Activated CD4-positive, alpha-beta T cell treated with anti-CD3 and anti-CD28 coated beads, Interleukin-2, amount 10 ng/mL, durations not matched to agents 7 days and 5 days (primary cell): ENCODE data around the gene TSHZ1. TPM values are rescaled to one million over a fixed set of nuclear protein-coding genes. Genes with fewer than 3 reads are reported as not detected.

Source experiments
- CTCF ChIA-PET: fragments of 350-600 bp; sonication (Branson Sonifier 250); formaldehyde crosslinking; loops from one replicate; lab custom pipeline; 2021; ENCODE audit warnings: antibody characterized with exemption; lab: Charles Lee
- POLR2A ChIA-PET: fragments of 350-600 bp; sonication (Branson Sonifier 250); formaldehyde crosslinking; loops from one replicate; lab custom pipeline; 2021; ENCODE audit warnings: antibody characterized with exemption; lab: Charles Lee
- DNase-seq: peaks from one replicate; pipeline ENCODE4 v3.0.0-alpha.2; 2020
- H3K27ac Mint-ChIP-seq: one replicate; pipeline ENCODE4 v1.8.0; 2021; ENCODE audit warnings: mild to moderate bottlenecking, moderate library complexity, mixed read lengths
- H3K27me3 Mint-ChIP-seq: one replicate; pipeline ENCODE4 v1.8.0; 2021; ENCODE audit warnings: mixed read lengths
- H3K36me3 Mint-ChIP-seq: one replicate; pipeline ENCODE4 v1.8.0; 2021; ENCODE audit warnings: low read depth, mixed read lengths
- H3K4me1 Mint-ChIP-seq: one replicate; pipeline ENCODE4 v1.8.0; 2021; ENCODE audit warnings: mixed read lengths
- H3K4me3 Mint-ChIP-seq: one replicate; pipeline ENCODE4 v1.8.0; 2021; ENCODE audit warnings: mild to moderate bottlenecking, moderate library complexity, mixed read lengths
- H3K9me3 Mint-ChIP-seq: one replicate; pipeline ENCODE4 v1.8.0; 2021; ENCODE audit warnings: mixed read lengths
- total RNA-seq, 2 experiments: library from RNA; stranded (reverse); gene quantifications; one replicate each; pipeline ENCODE4 v1.2.3, GENCODE V29; 2021

The TSHZ1 gene
- total RNA-seq, 2 experiments from 2014 or later: 22.0 to 23.6 TPM

DNA sequence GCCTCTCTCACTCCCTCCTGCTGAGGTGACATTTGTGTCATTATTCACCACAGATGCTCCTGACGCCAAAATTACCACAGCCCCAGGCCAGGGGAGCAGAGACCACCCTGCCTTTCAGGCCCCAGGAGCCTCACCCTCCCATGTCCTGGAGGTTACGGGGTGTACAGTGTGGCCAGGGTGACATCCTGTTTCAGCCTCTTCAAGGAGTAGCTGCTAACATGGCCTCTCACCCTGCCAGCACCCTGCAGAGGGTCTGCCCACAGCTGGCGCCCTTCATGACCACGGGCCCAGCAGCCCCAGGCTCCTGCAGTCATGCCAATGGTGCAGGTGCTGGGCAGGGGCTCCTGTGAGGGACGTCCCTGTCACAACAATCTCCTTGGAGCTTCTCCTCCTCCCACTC is 124.3 kb downstream of the TSHZ1 start:
- no peaks in the 10 kb centered on the region for H3K27me3 Mint-ChIP-seq
- no peaks in the 10 kb centered on the region for H3K4me1 Mint-ChIP-seq
- ChIA-PET CTCF (no interaction called here), POLR2A (no interaction called here)
- no peak overlapping the region for H3K4me3 Mint-ChIP-seq
- H3K9me3 Mint-ChIP-seq: no peaks in the 10 kb centered on the region
- DNase-seq: no peak
- no peaks in the 10 kb centered on the region for H3K36me3 Mint-ChIP-seq
- no peak overlapping the region for H3K27ac Mint-ChIP-seq

DNA sequence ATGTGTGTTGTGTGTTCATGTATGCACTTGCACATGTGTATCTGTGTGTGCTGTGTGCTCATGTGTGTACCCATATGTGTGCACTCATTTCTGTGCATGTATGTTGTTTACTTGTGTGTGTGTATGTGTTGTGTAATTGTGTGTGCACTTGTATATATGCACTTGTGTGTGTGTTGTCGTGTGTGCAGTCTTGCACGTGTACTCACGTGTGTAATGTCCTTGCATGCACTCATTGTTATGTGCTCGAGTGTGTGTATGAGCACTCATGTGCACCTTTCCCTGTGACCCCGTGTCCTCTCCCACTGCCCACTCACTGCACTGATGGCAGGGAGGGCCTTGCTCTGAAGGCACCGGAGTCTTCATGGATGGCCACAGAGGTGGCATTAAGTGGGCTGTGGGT is 124.9 kb downstream of the TSHZ1 start:
- no peak for DNase-seq
- Mint-ChIP-seq H3K4me1 (no peaks in the 10 kb centered on the region), H3K36me3 (no peaks in the 10 kb centered on the region), H3K27me3 (no peaks in the 10 kb centered on the region), H3K27ac (no peak overlapping the region), H3K9me3 (no peaks in the 10 kb centered on the region), H3K4me3 (no peak overlapping the region)
- POLR2A ChIA-PET: no interaction called here
- CTCF ChIA-PET: no interaction called here

DNA sequence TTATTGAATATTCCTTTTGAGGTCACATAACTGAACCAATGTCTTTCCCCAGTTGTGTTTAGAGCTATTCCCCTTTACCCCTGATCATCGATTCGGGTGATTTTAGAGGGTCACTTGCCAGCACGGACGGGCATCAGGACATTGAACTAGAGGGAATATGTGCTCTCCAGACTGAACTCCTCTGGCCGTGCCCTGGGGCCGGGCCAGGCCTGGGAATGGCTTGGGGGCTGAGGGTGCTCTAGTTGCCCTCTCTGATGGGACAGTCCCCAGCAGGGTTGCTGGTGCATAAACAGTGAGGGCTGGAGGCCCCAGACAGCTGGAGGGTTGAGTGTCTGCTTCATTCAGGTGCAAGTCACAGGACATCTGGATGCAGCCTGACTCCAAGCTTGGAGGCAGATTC is 126.2 kb downstream of the TSHZ1 start:
- no peak for DNase-seq
- H3K36me3 Mint-ChIP-seq: no peaks in the 10 kb centered on the region
- no peaks in the 10 kb centered on the region for H3K27me3 Mint-ChIP-seq
- H3K4me3 Mint-ChIP-seq: no peak overlapping the region
- ChIA-PET POLR2A (no interaction called here), CTCF (no interaction called here)
- no peaks in the 10 kb centered on the region for H3K9me3 Mint-ChIP-seq
- no peaks in the 10 kb centered on the region for H3K4me1 Mint-ChIP-seq
- no peak overlapping the region for H3K27ac Mint-ChIP-seq

DNA sequence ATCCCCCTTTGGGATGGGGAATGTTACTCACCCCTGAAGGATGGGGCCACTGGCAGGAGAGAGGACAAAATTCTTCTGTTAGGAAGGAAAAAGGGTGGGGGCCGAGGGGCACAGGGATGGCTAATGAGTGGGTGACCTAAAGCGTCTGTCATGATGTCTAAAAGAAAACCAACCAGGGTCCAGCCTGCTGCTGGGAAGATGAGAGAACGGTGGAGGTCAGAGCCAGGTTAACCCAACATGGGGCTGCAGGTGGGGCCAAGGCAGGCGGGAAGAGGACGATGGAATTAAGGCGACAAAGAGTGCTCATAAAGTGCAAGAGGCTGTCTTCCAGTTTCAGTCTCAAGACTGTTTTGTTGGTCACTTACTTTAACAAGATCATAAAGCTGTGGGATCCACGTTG is 126.8 kb downstream of the TSHZ1 start:
- H3K27me3 Mint-ChIP-seq: no peaks in the 10 kb centered on the region
- H3K4me1 Mint-ChIP-seq: no peaks in the 10 kb centered on the region
- H3K27ac Mint-ChIP-seq: no peak overlapping the region
- ChIA-PET CTCF (no interaction called here), POLR2A (no interaction called here)
- DNase-seq: no peak
- no peaks in the 10 kb centered on the region for H3K9me3 Mint-ChIP-seq
- H3K36me3 Mint-ChIP-seq: no peaks in the 10 kb centered on the region
- H3K4me3 Mint-ChIP-seq: no peak overlapping the region

DNA sequence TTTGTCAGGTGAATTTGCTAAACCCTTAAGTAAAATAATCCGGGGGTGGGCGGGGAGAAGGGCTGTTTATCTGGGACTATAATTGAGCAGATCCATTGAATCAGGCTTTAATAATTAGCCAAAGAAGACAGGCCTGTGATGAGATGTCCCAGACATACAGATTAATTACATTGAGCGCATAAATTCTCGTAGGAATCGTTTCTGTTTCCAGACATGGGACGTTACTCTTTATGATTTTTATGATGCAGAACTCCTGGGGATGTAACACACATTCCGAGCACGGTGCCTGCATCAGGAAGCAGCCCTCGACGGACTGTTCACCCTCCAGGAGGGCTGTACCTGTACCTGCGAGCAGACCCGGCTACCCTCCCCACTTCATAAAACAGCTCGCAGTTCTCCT is 128.0 kb downstream of the TSHZ1 start:
- Mint-ChIP-seq H3K4me1 (no peaks in the 10 kb centered on the region), H3K27ac (no peak overlapping the region), H3K27me3 (peaks cover 2% of the 10 kb centered on the region), H3K9me3 (no peaks in the 10 kb centered on the region), H3K4me3 (no peak overlapping the region), H3K36me3 (no peaks in the 10 kb centered on the region)
- DNase-seq: no peak
- ChIA-PET POLR2A (no interaction called here), CTCF (no interaction called here)

Other genes with a start within 250 kb of the TSHZ1 start
- 10 to 100 TPM; 35.8 to 38.6 TPM for gene PTGR3, start 1.7 kb upstream of the TSHZ1 start, total RNA-seq
- not detected for gene SMIM21, start 216.9 kb downstream of the TSHZ1 start, total RNA-seq